ENCODE measurements around the gene DAP. TPM values are rescaled to one million over a fixed set of nuclear protein-coding genes. Genes with fewer than 3 reads are reported as not detected.
A peak's percentile ranks its signal among the peaks of the same experiment; 100 is the strongest.

DAP gene
- total RNA-seq, 1 donor from 2014 or later: 79.8 TPM

DNA sequence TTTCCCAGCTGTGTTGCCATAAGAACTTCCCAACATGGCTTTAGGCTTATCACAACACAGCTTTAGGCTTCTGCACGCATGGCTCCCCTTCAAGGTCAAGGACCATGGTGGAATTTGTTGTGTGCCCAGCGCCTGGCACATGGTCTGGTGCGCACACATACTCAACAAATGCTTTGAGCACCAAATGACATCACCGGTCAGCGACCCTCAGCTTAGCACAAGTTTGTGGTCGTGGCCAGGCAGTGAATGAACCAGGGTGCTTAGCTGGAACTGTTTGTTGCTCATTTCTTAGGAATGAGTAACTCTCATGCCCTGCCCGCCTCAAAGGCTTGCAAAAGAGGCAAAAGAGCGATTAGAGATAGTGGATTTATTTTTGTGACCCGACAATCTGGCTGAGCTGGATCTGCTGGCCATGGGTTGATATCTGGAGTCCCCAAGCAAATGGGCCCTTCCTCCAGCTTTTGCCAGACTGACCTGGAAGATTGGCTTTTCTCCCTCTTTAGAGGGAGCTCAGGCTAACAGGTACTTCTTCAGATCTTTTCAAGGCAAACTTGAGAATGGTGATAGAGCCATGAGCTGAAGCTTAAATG lies 58.9 kb downstream of the DAP start:
- DNase-seq (ENCODE audit: low spot score in 2 of 2, unreplicated experiment in 2 of 2): no peak
- H3K27ac Mint-ChIP-seq: no peak overlapping the region
- TF ChIP-seq, protein P1, sequence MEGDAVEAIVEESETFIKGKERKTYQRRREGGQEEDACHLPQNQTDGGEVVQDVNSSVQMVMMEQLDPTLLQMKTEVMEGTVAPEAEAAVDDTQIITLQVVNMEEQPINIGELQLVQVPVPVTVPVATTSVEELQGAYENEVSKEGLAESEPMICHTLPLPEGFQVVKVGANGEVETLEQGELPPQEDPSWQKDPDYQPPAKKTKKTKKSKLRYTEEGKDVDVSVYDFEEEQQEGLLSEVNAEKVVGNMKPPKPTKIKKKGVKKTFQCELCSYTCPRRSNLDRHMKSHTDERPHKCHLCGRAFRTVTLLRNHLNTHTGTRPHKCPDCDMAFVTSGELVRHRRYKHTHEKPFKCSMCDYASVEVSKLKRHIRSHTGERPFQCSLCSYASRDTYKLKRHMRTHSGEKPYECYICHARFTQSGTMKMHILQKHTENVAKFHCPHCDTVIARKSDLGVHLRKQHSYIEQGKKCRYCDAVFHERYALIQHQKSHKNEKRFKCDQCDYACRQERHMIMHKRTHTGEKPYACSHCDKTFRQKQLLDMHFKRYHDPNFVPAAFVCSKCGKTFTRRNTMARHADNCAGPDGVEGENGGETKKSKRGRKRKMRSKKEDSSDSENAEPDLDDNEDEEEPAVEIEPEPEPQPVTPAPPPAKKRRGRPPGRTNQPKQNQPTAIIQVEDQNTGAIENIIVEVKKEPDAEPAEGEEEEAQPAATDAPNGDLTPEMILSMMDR (IDR thresholded peaks at IDR 0.05; ENCODE audit: unreplicated experiment): no peak
- H3K27me3 Mint-ChIP-seq (ENCODE audit: low read depth): no peaks in the 10 kb centered on the region
- no peaks in the 10 kb centered on the region for H3K36me3 Mint-ChIP-seq
- peaks cover 10% of the 10 kb centered on the region for H3K4me1 Mint-ChIP-seq
- H3K4me3 Mint-ChIP-seq: no peak overlapping the region
- H3K9me3 Mint-ChIP-seq: no peaks in the 10 kb centered on the region

DNA sequence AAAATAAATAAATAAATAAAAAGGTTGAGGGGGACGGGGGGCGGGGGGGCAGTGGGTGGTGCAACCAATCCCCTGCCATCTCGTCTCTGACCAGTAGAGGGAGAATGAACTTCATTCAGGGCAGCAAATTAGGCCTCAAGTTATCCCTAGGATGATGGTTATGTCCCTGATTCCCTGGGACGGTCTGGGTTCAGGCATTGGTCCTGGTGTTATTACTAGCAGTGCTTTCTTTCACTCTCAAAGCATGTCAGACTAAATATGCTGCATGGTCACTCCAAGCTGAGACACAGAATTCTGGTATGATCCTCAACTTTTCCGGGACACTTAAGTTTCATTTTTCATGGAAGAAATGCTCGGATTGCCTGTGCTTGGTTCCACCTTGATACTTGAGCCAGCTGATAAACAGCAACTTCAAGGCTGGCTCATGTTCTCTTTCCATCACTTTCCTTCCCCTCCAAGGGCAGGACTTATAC lies 59.4 kb downstream of the DAP start:
- H3K27me3 Mint-ChIP-seq (ENCODE audit: low read depth): no peaks in the 10 kb centered on the region
- no peak overlapping the region for H3K27ac Mint-ChIP-seq
- no peaks in the 10 kb centered on the region for H3K36me3 Mint-ChIP-seq
- no peak overlapping the region for H3K4me3 Mint-ChIP-seq
- H3K4me1 Mint-ChIP-seq: peaks cover 10% of the 10 kb centered on the region
- H3K9me3 Mint-ChIP-seq: no peaks in the 10 kb centered on the region
- TF ChIP-seq, protein P1 (IDR thresholded peaks at IDR 0.05; ENCODE audit: unreplicated experiment): peak; percentile 87
- no peak for DNase-seq (ENCODE audit: low spot score in 2 of 2, unreplicated experiment in 2 of 2)

DNA sequence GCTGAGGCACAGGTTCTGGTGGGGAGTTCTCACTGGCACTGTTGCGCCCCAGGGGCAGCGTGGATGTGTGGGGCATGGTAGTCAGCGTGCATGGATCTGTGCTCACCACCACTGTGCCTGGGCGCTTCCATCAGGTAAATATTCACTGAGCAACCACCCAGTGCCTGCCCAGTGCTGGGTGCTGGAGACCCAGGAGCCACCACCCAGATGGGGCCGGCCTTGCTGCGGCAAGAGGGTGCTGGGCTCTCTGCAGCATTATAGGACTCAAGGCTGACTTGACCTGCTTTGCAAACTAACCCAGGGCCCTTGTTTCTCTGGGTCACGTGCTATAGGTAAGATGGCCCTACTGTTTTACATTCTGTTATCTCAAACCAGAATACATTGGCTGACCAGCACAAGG lies 60.5 kb downstream of the DAP start:
- peaks cover 8% of the 10 kb centered on the region for H3K4me1 Mint-ChIP-seq
- H3K4me3 Mint-ChIP-seq: no peak overlapping the region
- TF ChIP-seq, protein P1 (IDR thresholded peaks at IDR 0.05; ENCODE audit: unreplicated experiment): no peak
- H3K27me3 Mint-ChIP-seq (ENCODE audit: low read depth): no peaks in the 10 kb centered on the region
- H3K9me3 Mint-ChIP-seq: no peaks in the 10 kb centered on the region
- H3K36me3 Mint-ChIP-seq: no peaks in the 10 kb centered on the region
- no peak for DNase-seq (ENCODE audit: low spot score in 2 of 2, unreplicated experiment in 2 of 2)
- no peak overlapping the region for H3K27ac Mint-ChIP-seq

DNA sequence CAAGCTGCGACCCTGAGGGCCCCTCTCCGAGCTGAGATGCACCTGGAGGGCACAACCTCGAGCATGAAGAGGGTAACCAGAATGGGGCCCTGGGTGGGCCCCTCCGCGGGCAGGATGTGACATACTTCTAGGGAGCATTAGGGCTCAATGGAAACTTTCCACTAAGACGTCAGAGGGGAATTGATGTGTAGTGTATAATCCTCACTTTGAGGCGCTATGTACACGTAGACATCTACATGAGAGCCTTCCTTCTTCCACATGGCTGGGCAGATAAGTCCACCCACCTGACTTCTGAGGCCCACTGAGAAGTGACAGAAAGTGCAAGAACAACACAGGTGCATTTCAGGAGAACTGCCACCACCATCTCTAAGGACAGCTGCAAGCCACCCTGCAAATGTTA lies 61.0 kb downstream of the DAP start:
- no peak for DNase-seq (ENCODE audit: low spot score in 2 of 2, unreplicated experiment in 2 of 2)
- Mint-ChIP-seq H3K27me3 (ENCODE audit: low read depth) (no peaks in the 10 kb centered on the region), H3K4me3 (no peak overlapping the region), H3K4me1 (peaks cover 9% of the 10 kb centered on the region), H3K9me3 (no peaks in the 10 kb centered on the region), H3K27ac (no peak overlapping the region), H3K36me3 (no peaks in the 10 kb centered on the region)
- TF ChIP-seq, protein P1 (IDR thresholded peaks at IDR 0.05; ENCODE audit: unreplicated experiment): no peak

DNA sequence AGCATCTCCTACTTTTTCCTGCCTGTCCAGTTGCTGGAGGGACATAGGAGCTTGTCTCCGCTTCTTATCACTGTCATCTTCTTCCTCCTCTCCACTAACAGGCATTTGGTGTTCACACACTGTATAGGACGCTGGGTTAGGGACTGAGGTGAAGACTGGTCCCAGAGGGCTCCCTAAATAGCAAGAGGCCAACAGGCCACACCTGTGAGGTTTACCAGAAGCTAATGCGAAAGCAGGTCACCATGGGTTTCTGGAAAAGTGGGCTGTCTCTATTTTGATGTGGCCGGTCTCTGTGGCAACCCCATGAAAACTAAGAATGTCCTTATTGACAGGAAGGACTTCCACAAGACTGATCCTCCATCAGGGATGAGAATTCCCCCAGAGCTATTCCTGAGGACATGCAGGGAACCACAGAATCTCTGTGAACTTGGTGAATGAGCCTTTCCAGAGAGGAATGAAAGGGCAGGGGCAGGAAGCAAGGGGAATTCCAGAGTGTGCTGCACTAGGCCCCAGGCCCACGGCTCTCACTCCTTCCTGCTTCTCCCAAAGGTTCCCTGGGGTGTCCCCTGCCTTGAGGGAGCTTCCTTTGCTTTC lies 61.7 kb downstream of the DAP start:
- H3K4me3 Mint-ChIP-seq: no peak overlapping the region
- no peaks in the 10 kb centered on the region for H3K36me3 Mint-ChIP-seq
- DNase-seq (ENCODE audit: low spot score in 2 of 2, unreplicated experiment in 2 of 2): no peak
- no peaks in the 10 kb centered on the region for H3K27me3 Mint-ChIP-seq (ENCODE audit: low read depth)
- TF ChIP-seq, protein P1 (IDR thresholded peaks at IDR 0.05; ENCODE audit: unreplicated experiment): no peak
- no peak overlapping the region for H3K27ac Mint-ChIP-seq
- no peaks in the 10 kb centered on the region for H3K9me3 Mint-ChIP-seq
- peaks cover 11% of the 10 kb centered on the region for H3K4me1 Mint-ChIP-seq
